ENCODE data around the gene DHRS4L2. TPM values are rescaled to one million over a fixed set of nuclear protein-coding genes. Genes with fewer than 3 reads are reported as not detected.
A peak's percentile ranks its signal among the peaks of the same experiment; 100 is the strongest.
"Not testable (repeated sequence)": the region's sequence is repeated elsewhere in the genome, so short reads cannot be mapped to it uniquely, and the experiment has no call there.

The DHRS4L2 gene
- total RNA-seq, 4 donors from 2014 or later, result 15.3 to 19.6 (median 17.7) TPM

DNA sequence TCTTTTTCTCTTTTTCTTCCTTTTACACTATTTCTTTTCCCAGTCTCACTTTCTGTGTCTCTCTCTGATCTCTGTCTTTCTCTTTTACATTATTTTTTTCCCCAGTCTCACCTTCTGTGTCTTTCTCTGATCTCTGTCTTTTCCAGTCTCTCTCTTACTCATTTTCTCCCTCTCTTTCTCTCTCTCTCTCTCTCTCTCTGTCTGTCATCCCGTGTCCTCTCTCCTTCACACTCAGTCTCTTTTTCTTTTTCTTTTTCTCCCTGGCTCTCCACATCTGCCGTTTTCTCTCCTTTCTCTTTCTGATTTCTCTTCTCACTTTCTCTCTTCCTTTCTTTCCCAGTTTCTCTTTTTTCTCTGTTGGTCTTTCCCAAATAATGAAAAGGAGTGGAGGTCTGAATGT, 22.3 kb downstream of the DHRS4L2 start:
- no peaks in the 10 kb centered on the region for H3K9me3 ChIP-seq
- WGBS, 2 donors, result 79 to 84% methylated on average over 2 of the region's 2 CpGs
- peak overlapping the region in 1 of 4 donors; percentile 36 for H3K27ac ChIP-seq
- H3K27me3 ChIP-seq, result no peaks in the 10 kb centered on the region
- peaks cover 0 to 37% (median 10%) of the 10 kb centered on the region in 4 donors for H3K4me1 ChIP-seq
- TF ChIP-seq POLR2A (IDR thresholded peaks at IDR 0.05) (no peak), EP300 (IDR thresholded peaks at IDR 0.05) (no peak), CTCF (IDR thresholded peaks at IDR 0.05) (no peak)
- H3K4me3 ChIP-seq, result no peak overlapping the region
- no peak for DNase-seq (ENCODE audit: low spot score in 2 of 2)
- no peaks in the 10 kb centered on the region for H3K36me3 ChIP-seq

- not testable (repeated sequence) for H3K4me3 ChIP-seq; DNase-seq (ENCODE audit: low spot score in 2 of 2); H3K36me3 ChIP-seq; H3K9me3 ChIP-seq; H3K27me3 ChIP-seq
- peak in 1 of 2 donors; percentile 33 for TF ChIP-seq EP300 (IDR thresholded peaks at IDR 0.05)
- 20 to 42% methylated on average over 4 of the region's 4 CpGs for WGBS, 2 donors
- peaks cover 0 to 37% (median 10%) of the 10 kb centered on the region in 4 donors for H3K4me1 ChIP-seq
- H3K27ac ChIP-seq, result peak overlapping the region in 3 of 4 donors; percentile 26 to 77 (median 34)
Observed at GRCh38 chr14:24012726-24013273, 24.1 kb downstream of the DHRS4L2 start.

- Histone ChIP-seq H3K27me3 (no peaks in the 10 kb centered on the region), H3K36me3 (no peaks in the 10 kb centered on the region), H3K9me3 (no peaks in the 10 kb centered on the region), H3K4me3 (no peak overlapping the region), H3K27ac (peak overlapping the region in 2 of 4 donors; percentile 44 to 77), H3K4me1 (peaks cover 0 to 37% (median 10%) of the 10 kb centered on the region in 4 donors)
- TF ChIP-seq POLR2A (IDR thresholded peaks at IDR 0.05) (no peak), EP300 (IDR thresholded peaks at IDR 0.05) (peak in 1 of 2 donors; percentile 14), CTCF (IDR thresholded peaks at IDR 0.05) (peak; percentile 83 to 92 (median 89))
- 20 to 25% methylated on average over 12 of the region's 12 CpGs for WGBS, 2 donors
- DNase-seq (ENCODE audit: low spot score in 2 of 2), result peak in 1 of 2 donors; percentile 79
Observed at GRCh38 chr14:24013654-24014514, 25.2 kb downstream of the DHRS4L2 start.

- H3K27ac ChIP-seq; DNase-seq (ENCODE audit: low spot score in 2 of 2); H3K9me3 ChIP-seq; H3K36me3 ChIP-seq; H3K4me3 ChIP-seq; H3K27me3 ChIP-seq: not testable (repeated sequence)
- peaks cover 0 to 35% (median 10%) of the 10 kb centered on the region in 4 donors for H3K4me1 ChIP-seq
- 94 to 96% methylated on average over 6 of the region's 6 CpGs for WGBS, 2 donors
Observed at GRCh38 chr14:24015745-24016144, 27.0 kb downstream of the DHRS4L2 start.

DNA sequence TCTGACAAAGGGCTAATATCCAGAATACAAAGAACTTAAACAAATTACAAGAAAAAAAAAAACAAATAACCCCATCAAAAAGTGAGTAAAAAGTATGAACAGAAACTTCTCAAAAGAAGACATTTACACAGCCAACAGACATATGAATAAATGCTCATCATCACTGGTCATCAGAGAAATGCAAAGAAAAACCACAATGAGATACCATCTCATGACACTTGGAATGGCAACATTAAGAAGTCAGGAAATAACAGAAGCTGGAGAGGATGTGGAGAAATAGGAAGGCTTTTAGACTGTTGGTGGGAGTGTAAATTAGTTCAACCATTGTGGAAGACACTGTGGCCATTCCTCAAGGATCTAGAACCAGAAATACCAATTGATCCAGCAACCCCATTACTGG, 30.2 kb downstream of the DHRS4L2 start:
- H3K9me3 ChIP-seq; DNase-seq (ENCODE audit: low spot score in 2 of 2); H3K27ac ChIP-seq; H3K27me3 ChIP-seq; H3K4me1 ChIP-seq; H3K4me3 ChIP-seq; H3K36me3 ChIP-seq: not testable (repeated sequence)

DNA sequence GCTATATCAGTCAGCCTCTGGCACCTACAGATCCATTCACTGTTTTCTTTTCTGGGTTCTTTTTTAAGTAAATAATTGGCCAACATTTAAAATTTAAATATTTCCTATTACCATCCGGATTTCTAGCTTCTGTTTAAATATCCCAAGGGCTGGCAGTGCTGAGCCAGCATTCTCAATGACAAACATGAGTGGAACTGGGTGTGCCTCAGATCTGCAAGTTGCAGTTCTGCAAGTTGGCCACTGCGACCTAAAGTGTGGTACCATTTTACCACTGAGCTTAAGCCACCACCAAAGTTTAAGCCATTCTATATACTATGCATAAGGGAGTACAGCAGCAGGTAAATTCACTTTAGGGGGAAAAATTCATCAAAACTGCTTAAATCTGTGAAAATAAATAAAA, 31.2 kb downstream of the DHRS4L2 start:
- WGBS, 2 donors, result 51 to 66% methylated on average over 2 of the region's 2 CpGs
- not testable (repeated sequence) for H3K27me3 ChIP-seq; H3K9me3 ChIP-seq; H3K4me3 ChIP-seq; H3K27ac ChIP-seq; DNase-seq (ENCODE audit: low spot score in 2 of 2); H3K4me1 ChIP-seq; H3K36me3 ChIP-seq

GRCh38 chr14:24020520-24020919, 31.8 kb downstream of the DHRS4L2 start:
- H3K4me3 ChIP-seq; H3K36me3 ChIP-seq; DNase-seq (ENCODE audit: low spot score in 2 of 2); H3K27me3 ChIP-seq; H3K4me1 ChIP-seq; H3K27ac ChIP-seq; H3K9me3 ChIP-seq: not testable (repeated sequence)
- WGBS, 2 donors, result 75% methylated on average over 3 of the region's 3 CpGs

DNA sequence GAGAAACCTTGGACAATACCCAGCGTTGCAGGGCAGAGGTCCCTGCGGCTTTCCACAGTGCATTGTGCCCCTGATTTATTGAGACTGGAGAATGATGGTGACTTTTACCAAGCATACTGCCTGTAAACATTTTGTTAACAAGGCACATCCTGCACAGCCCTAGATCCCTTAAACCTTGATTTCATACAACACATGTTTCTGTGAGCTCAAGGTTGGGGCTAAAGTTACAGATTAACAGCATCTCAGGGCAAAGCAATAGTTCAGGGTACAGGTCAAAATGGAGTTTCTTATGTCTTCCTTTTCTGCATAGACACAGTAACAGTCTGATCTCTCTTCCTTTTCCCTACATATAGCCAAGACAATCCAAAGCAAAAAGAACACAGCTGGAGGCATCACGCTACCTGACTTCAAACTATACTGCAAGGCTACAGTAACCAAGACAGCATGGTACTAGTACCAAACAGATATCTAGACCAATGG, 36.2 kb downstream of the DHRS4L2 start:
- H3K36me3 ChIP-seq; H3K9me3 ChIP-seq; H3K27me3 ChIP-seq; H3K4me3 ChIP-seq; H3K4me1 ChIP-seq; DNase-seq (ENCODE audit: low spot score in 2 of 2); H3K27ac ChIP-seq: not testable (repeated sequence)
- 95 to 98% methylated on average over 3 of the region's 3 CpGs for WGBS, 2 donors

- H3K36me3 ChIP-seq; H3K4me3 ChIP-seq; H3K27ac ChIP-seq; H3K27me3 ChIP-seq; DNase-seq (ENCODE audit: low spot score in 2 of 2): not testable (repeated sequence)
- peaks cover 0 to 12% (median 0%) of the 10 kb centered on the region in 4 donors for H3K4me1 ChIP-seq
- peaks cover 0 to 18% (median 0%) of the 10 kb centered on the region in 4 donors for H3K9me3 ChIP-seq
- WGBS, 2 donors, result 94 to 96% methylated on average over 2 of the region's 3 CpGs
Observed at GRCh38 chr14:24029687-24030086, 41.0 kb downstream of the DHRS4L2 start.

DNA sequence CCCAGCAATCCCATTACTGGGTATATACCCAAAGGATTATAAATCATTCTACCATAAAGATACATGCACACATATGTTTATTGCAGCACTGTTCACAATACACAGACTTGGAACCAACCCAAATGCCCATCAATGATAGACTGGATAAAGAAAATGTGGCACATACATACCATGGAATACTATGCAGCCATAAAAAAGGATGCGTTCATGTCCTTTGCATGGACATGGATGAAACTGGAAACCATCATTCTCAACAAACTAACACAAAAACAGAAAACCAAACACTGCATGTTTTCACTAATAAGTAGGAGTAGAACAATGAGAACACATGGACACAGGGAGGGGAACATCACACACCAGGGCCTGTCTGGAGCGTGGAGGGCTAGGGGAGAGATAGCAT, 42.6 kb downstream of the DHRS4L2 start:
- DNase-seq (ENCODE audit: low spot score in 2 of 2); H3K4me3 ChIP-seq; H3K36me3 ChIP-seq; H3K27me3 ChIP-seq; H3K27ac ChIP-seq: not testable (repeated sequence)
- Histone ChIP-seq H3K4me1 (peaks cover 0 to 22% (median 0%) of the 10 kb centered on the region in 4 donors), H3K9me3 (peaks cover 0 to 18% (median 0%) of the 10 kb centered on the region in 4 donors)
- WGBS, 2 donors, result 90 to 93% methylated on average over 2 of the region's 2 CpGs

Data from tibial nerve (tissue), 4 donors.